T47D (cell line): ENCODE results near the gene ZNF256.
"Not testable (repeated sequence)": the region's sequence is repeated elsewhere in the genome, so short reads cannot be mapped to it uniquely, and the experiment has no call there.

Source experiments
- DNase-seq, 2 experiments: peaks; one replicate each; pipeline versions ENCODE4 v3.0.0 to v3.0.0-alpha.2; 2011 to 2012; ENCODE audit warnings: low read depth in 1 of 2, low spot score in 1 of 2
- JUND ChIP-seq: IDR thresholded peaks from 2 replicates; pipeline ENCODE4 v1.6.1; 2012; ENCODE audit warnings: low read depth
- in situ Hi-C: cut with HindIII; loops from 2 replicates; pipeline ENCODE4 v1.10.0; 2016; ENCODE audit warnings: low sequenced_read_pairs, low pct_unique_long_range_greater_than_20kb

Gene ZNF256

GRCh38 chr19:57934820-57935665 is 12.5 kb downstream of the ZNF256 start, which contains the start of gene ZNF418:
ZNF418 (minus strand) TSS chr19:57935402; CDS start chr19:57933822, 1,580 bp downstream.
- no peak for TF ChIP-seq JUND
- in situ Hi-C loops, result no loop called here
- DNase-seq, result peak; percentile 37 to 92

- in situ Hi-C loops, result no loop called here
- no peak for DNase-seq
- no peak for TF ChIP-seq JUND
Observed at GRCh38 chr19:57927587-57927986, 19.9 kb downstream of the ZNF256 start.

- in situ Hi-C loops, result not testable (repeated sequence)
- peak; percentile 72 to 93 for DNase-seq
Observed at GRCh38 chr19:57916168-57916995, 31.1 kb downstream of the ZNF256 start, which contains the start of gene ZNF417. ZNF417 (minus strand) TSS chr19:57916592; CDS start chr19:57916411, 181 bp downstream.

GRCh38 chr19:57914531-57914930 is 33.0 kb downstream of the ZNF256 start:
- in situ Hi-C loops, result no loop called here
- TF ChIP-seq JUND, result no peak
- DNase-seq, result no peak

GRCh38 chr19:57907394-57907793 is 40.1 kb downstream of the ZNF256 start:
- DNase-seq, result no peak
- in situ Hi-C loops, result no loop called here
- TF ChIP-seq JUND, result no peak

- in situ Hi-C loops, result no loop called here
- no peak for TF ChIP-seq JUND
- no peak for DNase-seq
Observed at GRCh38 chr19:57905258-57905657, 42.2 kb downstream of the ZNF256 start.

GRCh38 chr19:57903618-57904184 is 43.8 kb downstream of the ZNF256 start:
- no peak for TF ChIP-seq JUND
- in situ Hi-C loops, result no loop called here
- no peak for DNase-seq

- TF ChIP-seq JUND, result no peak
- in situ Hi-C loops, result no loop called here
- DNase-seq, result no peak
Observed at GRCh38 chr19:57900311-57900710, 47.2 kb downstream of the ZNF256 start.
